Activated T-helper 2 cell treated with anti-CD3 and anti-CD28 coated beads, Interferon-gamma antibody, Interleukin-2, Interleukin-4, amounts not matched to agents 10 μg/mL and 5 μg/mL and 100 μg/mL, durations not matched to agents 14 hours and 24 hours and 36 hours (primary cell): Measurements from ENCODE around the gene TCFL5. TPM values are rescaled to one million over a fixed set of nuclear protein-coding genes. Genes with fewer than 3 reads are reported as not detected.
A peak's percentile ranks its signal among the peaks of the same experiment; 100 is the strongest.

Source experiments
- DNase-seq: peaks from one replicate; pipeline ENCODE4 v3.0.0; 2021; ENCODE audit warnings: low spot score
- H3K27ac Mint-ChIP-seq: one replicate; pipeline ENCODE4 v1.8.0; 2021; ENCODE audit warnings: mixed read lengths
- H3K27me3 Mint-ChIP-seq: one replicate; pipeline ENCODE4 v1.8.0; 2021; ENCODE audit warnings: low read depth, mixed read lengths
- H3K36me3 Mint-ChIP-seq: one replicate; pipeline ENCODE4 v1.8.0; 2021; ENCODE audit warnings: low read depth, mixed read lengths
- H3K4me1 Mint-ChIP-seq: one replicate; pipeline ENCODE4 v1.8.0; 2021; ENCODE audit warnings: low read depth, mixed read lengths
- H3K4me3 Mint-ChIP-seq: one replicate; pipeline ENCODE4 v1.8.0; 2021; ENCODE audit warnings: low read depth, mild to moderate bottlenecking, moderate library complexity, mixed read lengths
- H3K9me3 Mint-ChIP-seq: one replicate; pipeline ENCODE4 v1.8.0; 2021; ENCODE audit warnings: mixed read lengths
- intact Hi-C: fragments of 100-400 bp; cut with micrococcal nuclease; formaldehyde crosslinking; loops from one replicate; pipeline ENCODE4 v1.15.1; 2023
- total RNA-seq: library from RNA; stranded (reverse); gene quantifications from 2 replicates; pipeline ENCODE4 v1.2.3, GENCODE V29; 2022

Gene TCFL5
- total RNA-seq: 5.7 and 7.1 TPM in 2 replicates

GRCh38 chr20:62861726-62862336, at the start of gene TCFL5:
Gene TCFL5 (minus strand): TSS chr20:62861822. CDS start chr20:62861670, 152 bp downstream.
- intact Hi-C loops: loop anchor here (5.0 kb wide), 2 partner anchors 65 to 690 kb away; partner anchors contain the start of genes DIDO1 and FNDC11
- Mint-ChIP-seq H3K27me3 (peaks cover 22% of the 10 kb centered on the region), H3K4me3 (peak within 1 kb of the TSS; percentile 51)

GRCh38 chr20:62910777-62911497, 49.3 kb upstream of the TCFL5 start:
- DNase-seq: no peak
- Mint-ChIP-seq H3K4me1 (peaks cover 15% of the 10 kb centered on the region), H3K4me3 (no peak overlapping the region), H3K36me3 (peaks cover 74% of the 10 kb centered on the region), H3K27ac (no peak overlapping the region), H3K9me3 (no peaks in the 10 kb centered on the region), H3K27me3 (no peaks in the 10 kb centered on the region)
- intact Hi-C loops: no loop called here

More at GRCh38 chr20:62861726-62862336, at the start of gene TCFL5:
- no peak within 1 kb of the TSS for H3K27ac Mint-ChIP-seq
- peak; percentile 92 for DNase-seq
- peaks cover 9% of the 10 kb centered on the region for H3K4me1 Mint-ChIP-seq
- no peaks in the 10 kb centered on the region for H3K9me3 Mint-ChIP-seq
- H3K36me3 Mint-ChIP-seq: peaks cover 21% of the 10 kb centered on the region

- Mint-ChIP-seq H3K4me3 (no peak overlapping the region), H3K4me1 (peaks cover 10% of the 10 kb centered on the region), H3K27ac (no peak overlapping the region), H3K27me3 (no peaks in the 10 kb centered on the region), H3K36me3 (peaks cover 79% of the 10 kb centered on the region), H3K9me3 (no peaks in the 10 kb centered on the region)
- intact Hi-C loops: no loop called here
- no peak for DNase-seq
These were observed 48.7 kb upstream of the TCFL5 start for GRCh38 chr20:62910217-62910766.

- intact Hi-C loops: no loop called here
- Mint-ChIP-seq H3K4me1 (peaks cover 4% of the 10 kb centered on the region), H3K9me3 (no peaks in the 10 kb centered on the region), H3K36me3 (peaks cover 86% of the 10 kb centered on the region), H3K27me3 (no peaks in the 10 kb centered on the region), H3K4me3 (no peak overlapping the region), H3K27ac (no peak overlapping the region)
- DNase-seq: no peak
These were observed 47.6 kb upstream of the TCFL5 start for GRCh38 chr20:62908971-62909791.

GRCh38 chr20:62907384-62908317, 46.0 kb upstream of the TCFL5 start:
- DNase-seq: no peak
- Mint-ChIP-seq H3K4me1 (peaks cover 4% of the 10 kb centered on the region), H3K4me3 (no peak overlapping the region), H3K9me3 (no peaks in the 10 kb centered on the region), H3K27me3 (no peaks in the 10 kb centered on the region), H3K36me3 (peaks cover 88% of the 10 kb centered on the region), H3K27ac (peak overlapping the region; percentile 12)
- intact Hi-C loops: no loop called here

- Mint-ChIP-seq H3K4me3 (no peak overlapping the region), H3K4me1 (peaks cover 4% of the 10 kb centered on the region), H3K27ac (no peak overlapping the region), H3K36me3 (peaks cover 91% of the 10 kb centered on the region), H3K9me3 (no peaks in the 10 kb centered on the region), H3K27me3 (no peaks in the 10 kb centered on the region)
- no peak for DNase-seq
- intact Hi-C loops: no loop called here
These were observed 45.2 kb upstream of the TCFL5 start for GRCh38 chr20:62906647-62907375.

- no peaks in the 10 kb centered on the region for H3K9me3 Mint-ChIP-seq
- no peak overlapping the region for H3K4me3 Mint-ChIP-seq
- no peak for DNase-seq
- H3K27me3 Mint-ChIP-seq: no peaks in the 10 kb centered on the region
- intact Hi-C loops: no loop called here
- peaks cover 92% of the 10 kb centered on the region for H3K36me3 Mint-ChIP-seq
- no peak overlapping the region for H3K27ac Mint-ChIP-seq
- H3K4me1 Mint-ChIP-seq: peaks cover 4% of the 10 kb centered on the region
These were observed 44.6 kb upstream of the TCFL5 start for GRCh38 chr20:62906209-62906608.

GRCh38 chr20:62905536-62906117, 44.0 kb upstream of the TCFL5 start:
- no peak for DNase-seq
- no peaks in the 10 kb centered on the region for H3K27me3 Mint-ChIP-seq
- H3K27ac Mint-ChIP-seq: no peak overlapping the region
- H3K4me3 Mint-ChIP-seq: no peak overlapping the region
- peaks cover 92% of the 10 kb centered on the region for H3K36me3 Mint-ChIP-seq
- intact Hi-C loops: no loop called here
- H3K9me3 Mint-ChIP-seq: no peaks in the 10 kb centered on the region
- H3K4me1 Mint-ChIP-seq: peaks cover 5% of the 10 kb centered on the region

- Mint-ChIP-seq H3K4me3 (no peak overlapping the region), H3K36me3 (peaks cover 87% of the 10 kb centered on the region), H3K27ac (no peak overlapping the region), H3K4me1 (peaks cover 26% of the 10 kb centered on the region), H3K27me3 (no peaks in the 10 kb centered on the region), H3K9me3 (no peaks in the 10 kb centered on the region)
- intact Hi-C loops: no loop called here
- no peak for DNase-seq
These were observed 41.4 kb upstream of the TCFL5 start for GRCh38 chr20:62902926-62903615.

- Mint-ChIP-seq H3K27me3 (no peaks in the 10 kb centered on the region), H3K4me3 (no peak overlapping the region), H3K9me3 (no peaks in the 10 kb centered on the region), H3K27ac (no peak overlapping the region), H3K4me1 (peaks cover 27% of the 10 kb centered on the region), H3K36me3 (peaks cover 80% of the 10 kb centered on the region)
- DNase-seq: no peak
- intact Hi-C loops: loop anchor here (2.0 kb wide), 2 partner anchors 51 to 107 kb away; partner anchors contain the start of gene SLC17A9
These were observed 40.3 kb upstream of the TCFL5 start for GRCh38 chr20:62901891-62902290.
